BLaER1 (cell line): ENCODE measurements around the gene DYNC1H1.
A peak's percentile ranks its signal among the peaks of the same experiment; 100 is the strongest.

Experiments used
- H3K27ac ChIP-seq: shearing (Covaris generic); formaldehyde crosslinking; 2 replicates; pipeline ENCODE4 v1.8.1; 2022
- H3K27me3 ChIP-seq: shearing (Covaris generic); formaldehyde crosslinking; 2 replicates; pipeline ENCODE4 v1.8.1; 2022
- H3K36me3 ChIP-seq: shearing (Covaris generic); formaldehyde crosslinking; 2 replicates; pipeline ENCODE4 v1.8.1; 2022
- H3K4me1 ChIP-seq: shearing (Covaris generic); formaldehyde crosslinking; 2 replicates; pipeline ENCODE4 v1.8.1; 2022
- H3K4me2 ChIP-seq: shearing (Covaris generic); formaldehyde crosslinking; 2 replicates; pipeline ENCODE4 v1.8.1; 2022
- H3K4me3 ChIP-seq: shearing (Covaris generic); formaldehyde crosslinking; 2 replicates; pipeline ENCODE4 v1.8.1; 2022
- H3K9ac ChIP-seq: shearing (Covaris generic); formaldehyde crosslinking; 2 replicates; pipeline ENCODE4 v1.8.1; 2022
- H3K9me3 ChIP-seq: shearing (Covaris generic); formaldehyde crosslinking; 2 replicates; pipeline ENCODE4 v1.8.1; 2022
- H4K20me1 ChIP-seq: shearing (Covaris generic); formaldehyde crosslinking; 2 replicates; pipeline ENCODE4 v1.8.1; 2022
- Cebpa-rat ChIP-seq: shearing (Covaris generic); IDR thresholded peaks from 2 replicates; pipeline ENCODE4 v1.8.1; 2022

The DYNC1H1 gene

DNA sequence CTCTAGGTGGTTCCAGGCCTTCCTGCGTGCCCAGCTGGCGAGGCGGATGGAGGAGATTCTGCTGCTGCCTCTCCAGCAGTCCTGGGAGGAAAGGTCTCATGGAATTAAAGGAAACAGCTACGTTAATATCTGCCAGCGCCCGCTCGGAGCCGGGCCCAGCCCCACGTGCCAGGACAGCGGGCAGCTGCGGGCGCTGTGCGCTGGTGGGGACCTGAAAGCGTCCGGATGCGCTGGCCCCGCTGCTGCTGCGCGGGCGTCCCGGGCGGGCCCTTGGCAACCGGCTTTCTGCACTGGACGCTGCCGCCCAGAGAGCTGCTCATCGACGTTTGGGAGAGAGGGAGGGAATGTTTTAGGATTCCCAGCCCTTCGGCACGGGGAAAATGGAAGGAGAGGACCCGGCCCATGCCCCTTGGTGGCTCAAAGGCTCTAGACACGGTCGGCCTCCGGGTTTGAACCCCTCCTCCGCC lies 8.6 kb upstream of the DYNC1H1 start:
- H3K27ac ChIP-seq: no peak overlapping the region
- no peaks in the 10 kb centered on the region for H3K27me3 ChIP-seq
- no peaks in the 10 kb centered on the region for H3K9me3 ChIP-seq
- no peak for TF ChIP-seq Cebpa-rat
- H3K4me3 ChIP-seq: no peak overlapping the region
- no peak overlapping the region for H3K9ac ChIP-seq
- H3K36me3 ChIP-seq: no peaks in the 10 kb centered on the region
- H4K20me1 ChIP-seq: no peaks in the 10 kb centered on the region
- no peak overlapping the region for H3K4me2 ChIP-seq
- H3K4me1 ChIP-seq: peaks cover 8% of the 10 kb centered on the region; the same call in 1 of the 2 replicates

DNA sequence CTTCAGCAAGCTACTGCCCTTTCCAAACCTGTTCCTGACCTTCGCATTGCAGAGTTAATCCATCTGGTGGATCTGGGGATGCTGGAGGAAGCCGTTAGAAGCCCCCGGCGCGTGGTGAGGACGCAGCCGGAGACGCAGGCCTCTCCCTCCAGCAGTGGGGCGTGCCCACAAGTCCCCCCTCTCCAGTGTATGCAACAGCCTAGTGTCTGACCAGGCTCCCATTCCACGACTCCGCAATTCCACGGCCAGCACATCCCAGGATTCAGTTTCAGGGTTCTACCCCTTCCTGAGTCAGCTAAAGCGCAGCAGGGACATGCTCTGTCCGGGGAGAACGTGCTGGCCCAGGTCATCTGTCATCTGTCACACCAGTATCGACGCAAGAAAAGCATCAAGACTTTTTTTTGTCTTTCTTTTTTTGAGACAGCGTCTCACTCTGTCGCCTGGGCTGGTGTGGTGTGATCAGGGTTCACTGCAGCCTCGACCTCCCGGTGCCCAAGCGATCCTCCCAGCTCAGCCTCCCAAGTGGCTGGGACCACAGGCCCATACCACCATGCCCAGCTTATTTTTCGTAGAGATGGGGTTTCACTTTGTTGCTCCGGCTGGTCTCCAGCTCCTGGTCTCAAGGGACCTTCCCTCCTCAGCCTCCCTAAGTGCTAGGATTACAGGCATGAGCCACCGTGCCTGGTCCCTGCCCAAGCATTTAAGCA lies 8.0 kb upstream of the DYNC1H1 start:
- Histone ChIP-seq H3K27me3 (no peaks in the 10 kb centered on the region), H3K4me3 (no peak overlapping the region), H3K9ac (no peak overlapping the region), H3K4me1 (peaks cover 12% of the 10 kb centered on the region; the same call in 1 of the 2 replicates), H4K20me1 (no peaks in the 10 kb centered on the region), H3K9me3 (no peaks in the 10 kb centered on the region), H3K27ac (no peak overlapping the region), H3K4me2 (no peak overlapping the region), H3K36me3 (no peaks in the 10 kb centered on the region)
- no peak for TF ChIP-seq Cebpa-rat

DNA sequence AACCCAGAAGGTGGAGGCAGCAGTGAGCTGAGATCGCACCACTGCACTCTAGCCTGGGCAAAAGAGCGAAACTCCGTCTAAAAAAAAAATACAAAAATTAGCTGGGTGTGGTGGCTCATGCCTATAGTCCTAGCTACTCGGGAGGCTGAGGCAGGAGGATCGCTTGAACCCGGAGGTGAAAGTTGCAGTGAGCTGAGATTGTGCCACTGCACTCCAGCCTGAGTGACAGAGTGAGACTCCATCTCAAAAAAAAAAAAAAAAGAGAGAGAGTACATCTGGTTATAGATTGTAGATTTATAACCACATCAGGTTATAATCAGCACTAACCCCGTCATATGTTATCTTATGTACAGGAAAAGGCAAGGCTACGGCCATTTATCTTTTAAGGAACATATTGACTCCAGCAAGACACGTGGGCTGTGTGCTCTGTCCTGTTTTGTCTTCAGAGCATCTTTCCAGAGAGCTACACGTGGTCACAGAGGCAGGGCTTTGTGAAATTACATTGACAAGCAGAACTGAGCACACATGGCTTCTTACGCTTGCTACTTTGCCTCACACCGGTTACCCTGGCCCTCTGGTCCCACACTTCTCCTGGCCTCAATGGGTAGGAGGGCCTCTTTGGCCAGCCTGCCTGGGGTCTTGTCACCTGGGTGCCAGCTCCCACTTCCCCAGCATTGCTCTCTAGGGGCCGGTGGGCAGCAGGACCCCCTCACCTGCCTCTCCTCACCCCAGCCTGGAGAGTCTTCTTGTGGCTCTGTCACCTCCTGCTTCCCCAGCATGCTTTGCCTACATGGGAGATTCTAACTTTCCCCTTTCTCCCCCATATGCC lies 6.8 kb upstream of the DYNC1H1 start:
- Histone ChIP-seq H3K9me3 (no peaks in the 10 kb centered on the region), H3K27me3 (no peaks in the 10 kb centered on the region), H3K36me3 (no peaks in the 10 kb centered on the region), H3K27ac (no peak overlapping the region), H3K4me3 (no peak overlapping the region), H3K9ac (peak overlapping the region; percentile 50; the same call in 1 of the 2 replicates), H4K20me1 (no peaks in the 10 kb centered on the region), H3K4me2 (no peak overlapping the region), H3K4me1 (peaks cover 15% of the 10 kb centered on the region; the same call in 1 of the 2 replicates)
- TF ChIP-seq Cebpa-rat: no peak

DNA sequence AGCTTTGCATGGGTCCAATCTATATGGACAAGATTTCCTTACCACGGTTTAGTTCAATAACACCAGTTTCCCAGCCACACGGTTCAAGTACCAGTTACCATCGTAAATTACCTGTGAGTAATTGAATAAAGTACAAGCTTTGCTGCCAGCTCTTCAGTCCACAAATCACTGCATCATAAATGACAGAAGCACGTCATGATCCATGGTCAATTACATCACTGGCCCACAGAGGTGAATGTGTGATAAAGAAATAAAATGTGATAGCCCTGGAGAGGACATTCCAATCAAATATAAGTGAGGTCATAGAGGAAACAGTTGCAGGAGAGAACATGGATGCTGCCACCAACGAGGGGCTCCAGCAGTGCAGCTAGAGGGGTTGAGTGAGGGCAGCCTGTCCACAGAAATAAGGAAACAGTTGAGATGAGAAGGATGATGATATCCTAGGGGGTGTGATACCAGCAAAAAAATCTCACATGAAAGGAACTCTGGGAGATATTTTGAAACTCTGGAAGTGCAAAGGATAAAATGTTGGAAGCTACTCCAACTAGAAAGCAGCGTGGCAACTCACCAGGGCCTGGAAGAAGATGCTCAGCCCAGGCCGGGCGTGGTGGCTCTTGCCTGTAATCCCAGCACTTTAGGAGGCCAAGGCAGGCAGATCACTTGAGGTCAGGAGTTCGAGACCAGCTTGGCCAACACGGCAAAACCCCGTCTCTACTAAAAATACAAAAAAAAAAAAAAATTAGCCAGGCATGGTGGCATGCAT lies 5.8 kb upstream of the DYNC1H1 start:
- TF ChIP-seq Cebpa-rat: no peak
- Histone ChIP-seq H3K27ac (no peak overlapping the region), H3K4me3 (no peak overlapping the region), H3K9ac (peak overlapping the region; percentile 50; the same call in 1 of the 2 replicates), H3K4me1 (peaks cover 24% of the 10 kb centered on the region), H3K4me2 (no peak overlapping the region), H4K20me1 (no peaks in the 10 kb centered on the region), H3K36me3 (no peaks in the 10 kb centered on the region), H3K9me3 (no peaks in the 10 kb centered on the region), H3K27me3 (no peaks in the 10 kb centered on the region)

DNA sequence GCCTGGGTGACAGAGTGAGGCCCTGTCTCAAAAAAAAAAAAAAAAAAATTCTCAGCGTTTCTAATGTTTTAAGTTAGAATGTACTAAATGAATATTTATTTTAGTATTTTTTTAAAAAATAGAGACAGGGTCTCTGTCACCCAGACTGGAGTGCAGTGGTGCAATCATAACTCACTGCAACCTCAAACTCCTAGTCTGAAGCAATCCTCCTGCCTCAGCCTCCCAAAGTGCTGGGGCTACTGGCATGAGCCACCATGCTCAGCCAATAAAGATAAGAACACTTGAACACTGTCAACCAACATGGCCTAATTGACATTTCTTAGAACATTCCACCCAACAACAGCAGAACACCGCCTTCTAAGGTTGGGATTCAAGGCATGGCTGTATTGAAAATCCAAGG lies 5.1 kb upstream of the DYNC1H1 start:
- TF ChIP-seq Cebpa-rat: no peak
- Histone ChIP-seq H3K4me3 (no peak overlapping the region), H3K9me3 (no peaks in the 10 kb centered on the region), H3K27me3 (no peaks in the 10 kb centered on the region), H3K36me3 (no peaks in the 10 kb centered on the region), H3K4me2 (no peak overlapping the region), H3K27ac (no peak overlapping the region), H3K4me1 (peaks cover 29% of the 10 kb centered on the region), H3K9ac (no peak overlapping the region), H4K20me1 (no peaks in the 10 kb centered on the region)

DNA sequence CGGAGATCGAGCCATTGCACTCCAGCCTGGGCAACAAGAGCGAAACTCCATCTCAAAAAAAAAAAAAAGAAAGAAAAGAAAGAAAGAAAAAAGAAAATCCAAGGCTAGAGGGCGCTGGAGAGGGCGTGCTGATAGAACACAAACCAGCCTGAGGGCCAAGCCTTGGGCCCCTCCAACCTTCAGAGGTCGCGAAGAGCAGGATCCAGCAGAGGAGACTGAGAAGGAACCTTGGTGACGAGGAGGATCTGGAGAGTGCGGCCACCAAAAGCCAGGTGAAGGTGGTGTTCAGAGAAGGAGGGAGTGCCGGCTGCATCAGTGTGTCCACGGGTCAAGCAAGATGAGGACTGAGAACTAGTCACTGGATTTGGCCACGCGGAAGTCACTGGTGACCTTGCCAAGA lies 4.1 kb upstream of the DYNC1H1 start:
- no peaks in the 10 kb centered on the region for H3K36me3 ChIP-seq
- no peaks in the 10 kb centered on the region for H3K27me3 ChIP-seq
- peaks cover 8% of the 10 kb centered on the region for H4K20me1 ChIP-seq
- peaks cover 29% of the 10 kb centered on the region for H3K4me1 ChIP-seq
- no peak overlapping the region for H3K4me2 ChIP-seq
- TF ChIP-seq Cebpa-rat: no peak
- no peaks in the 10 kb centered on the region for H3K9me3 ChIP-seq
- no peak overlapping the region for H3K4me3 ChIP-seq
- H3K9ac ChIP-seq: no peak overlapping the region
- peak overlapping the region; percentile 13; the same call in 1 of the 2 replicates for H3K27ac ChIP-seq

DNA sequence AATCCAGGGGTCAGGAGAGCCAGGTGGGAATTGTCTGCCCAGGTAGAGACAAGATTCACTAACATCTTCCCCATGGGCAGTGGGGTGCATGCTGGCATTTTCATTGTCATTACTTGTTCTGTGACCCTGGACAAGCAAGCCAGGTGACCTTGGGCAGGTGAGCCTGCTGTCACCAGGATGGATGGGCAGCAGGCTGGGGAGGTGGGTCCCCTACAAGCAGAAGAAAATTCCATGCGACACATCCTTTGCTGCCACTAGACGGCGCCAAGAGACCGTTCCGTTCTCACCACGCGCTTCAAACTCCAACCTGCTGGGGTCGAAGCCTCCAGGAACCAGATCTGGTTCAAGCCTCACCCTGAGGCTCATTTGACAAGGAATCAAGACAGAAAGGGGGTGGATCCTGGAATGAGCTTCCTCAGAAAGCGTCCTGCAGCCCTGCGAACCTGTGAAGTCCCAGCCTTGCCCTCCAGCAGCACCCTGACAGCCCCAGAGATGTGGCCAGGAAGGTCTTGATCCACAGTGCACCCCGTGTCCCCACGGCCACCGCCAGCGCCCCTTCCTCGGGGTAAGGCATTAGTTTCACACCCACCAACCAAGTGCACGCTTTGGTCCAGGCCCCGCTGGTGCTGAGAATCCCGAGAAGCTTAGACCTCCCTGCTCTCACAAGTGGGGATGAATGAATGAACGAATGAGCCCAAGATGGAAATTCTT lies 3.2 kb upstream of the DYNC1H1 start:
- H3K36me3 ChIP-seq: no peaks in the 10 kb centered on the region
- H3K4me1 ChIP-seq: peaks cover 34% of the 10 kb centered on the region
- H3K9ac ChIP-seq: no peak overlapping the region
- H3K4me2 ChIP-seq: 0 out of 2 replicates have a peak overlapping the region, but pooled peaks have one; percentile 6
- H3K9me3 ChIP-seq: no peaks in the 10 kb centered on the region
- H3K27ac ChIP-seq: no peak overlapping the region
- H3K27me3 ChIP-seq: no peaks in the 10 kb centered on the region
- H3K4me3 ChIP-seq: no peak overlapping the region
- peaks cover 17% of the 10 kb centered on the region for H4K20me1 ChIP-seq
- TF ChIP-seq Cebpa-rat: no peak

DNA sequence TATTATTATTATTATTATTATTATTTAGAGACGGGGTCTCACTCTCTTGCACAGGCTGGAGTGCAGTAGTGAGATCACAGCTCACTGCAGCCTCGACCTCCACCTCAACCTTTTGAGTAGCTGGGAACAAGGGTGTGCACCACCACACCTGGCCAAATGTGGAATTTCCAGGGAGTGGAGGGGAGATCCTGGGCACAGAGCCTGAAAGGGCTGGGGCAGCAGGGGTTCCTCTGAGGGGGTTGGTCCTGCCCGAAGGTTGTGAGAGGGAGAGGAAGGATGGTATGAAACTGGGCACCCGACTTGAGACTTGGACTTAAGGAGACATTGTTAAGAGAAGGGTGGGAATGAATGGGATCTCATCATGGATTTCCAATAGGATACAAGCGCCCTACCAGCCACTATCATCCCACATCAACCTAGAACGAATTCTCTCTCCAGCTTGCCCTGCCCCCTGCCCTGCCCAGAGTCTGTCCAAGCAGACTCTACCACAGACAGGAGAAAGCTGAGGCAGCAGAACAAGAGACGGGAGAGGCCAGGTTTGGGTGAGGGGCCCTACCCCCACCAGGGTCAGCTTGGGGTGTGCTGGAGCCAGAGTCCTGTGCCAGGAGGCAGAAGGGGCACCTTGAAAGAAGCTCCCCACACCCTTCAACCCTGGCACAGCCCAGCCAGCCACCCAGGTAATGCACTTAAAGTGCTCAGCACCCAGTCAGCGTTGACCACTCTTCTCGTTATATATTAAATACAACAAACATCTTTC lies 2.4 kb upstream of the DYNC1H1 start:
- Histone ChIP-seq H3K4me2 (no peak overlapping the region), H3K36me3 (no peaks in the 10 kb centered on the region), H3K4me1 (peaks cover 42% of the 10 kb centered on the region), H3K27me3 (no peaks in the 10 kb centered on the region), H3K27ac (no peak overlapping the region), H4K20me1 (peaks cover 25% of the 10 kb centered on the region), H3K4me3 (no peak overlapping the region), H3K9me3 (no peaks in the 10 kb centered on the region), H3K9ac (no peak overlapping the region)
- TF ChIP-seq Cebpa-rat: no peak
